ENCODE results near the gene GRPEL1.

GRPEL1 gene

DNA sequence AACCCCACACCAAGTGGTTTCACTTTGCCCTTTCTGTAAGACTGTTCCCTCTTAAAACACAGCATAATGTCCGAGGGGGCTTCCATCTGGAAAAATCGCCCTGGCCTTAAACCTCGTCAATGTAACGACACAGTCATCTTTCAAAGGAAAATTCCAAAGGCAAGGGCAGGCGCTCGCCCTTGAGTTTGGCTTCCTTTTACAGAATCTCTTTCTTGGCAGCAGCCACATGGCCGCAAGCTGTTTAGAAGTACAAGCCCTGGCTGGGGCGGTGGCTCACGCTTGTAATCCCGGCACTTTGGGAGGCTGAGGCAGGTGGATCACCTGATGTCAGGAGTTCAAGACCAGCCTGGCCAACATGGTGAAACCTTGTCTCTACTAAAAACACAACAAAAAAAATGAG lies 27.1 kb upstream of the GRPEL1 start:
- no peak for TF ChIP-seq POLR2AphosphoS5 (IDR thresholded peaks at IDR 0.05; ENCODE audit: low read depth, low read length)
- TF ChIP-seq TAF1 (IDR thresholded peaks at IDR 0.05; ENCODE audit: borderline replicate concordance, insufficient read depth, low read length), result no peak
- TF ChIP-seq SIN3A (IDR thresholded peaks at IDR 0.05; ENCODE audit: borderline replicate concordance, insufficient read depth, low read length), result no peak
- no peak for TF ChIP-seq FOXP2 (optimal IDR thresholded peaks at IDR 0.05; ENCODE audit: borderline replicate concordance, extremely low read depth, extremely low read length, insufficient read depth)
- TF ChIP-seq, protein P1, sequence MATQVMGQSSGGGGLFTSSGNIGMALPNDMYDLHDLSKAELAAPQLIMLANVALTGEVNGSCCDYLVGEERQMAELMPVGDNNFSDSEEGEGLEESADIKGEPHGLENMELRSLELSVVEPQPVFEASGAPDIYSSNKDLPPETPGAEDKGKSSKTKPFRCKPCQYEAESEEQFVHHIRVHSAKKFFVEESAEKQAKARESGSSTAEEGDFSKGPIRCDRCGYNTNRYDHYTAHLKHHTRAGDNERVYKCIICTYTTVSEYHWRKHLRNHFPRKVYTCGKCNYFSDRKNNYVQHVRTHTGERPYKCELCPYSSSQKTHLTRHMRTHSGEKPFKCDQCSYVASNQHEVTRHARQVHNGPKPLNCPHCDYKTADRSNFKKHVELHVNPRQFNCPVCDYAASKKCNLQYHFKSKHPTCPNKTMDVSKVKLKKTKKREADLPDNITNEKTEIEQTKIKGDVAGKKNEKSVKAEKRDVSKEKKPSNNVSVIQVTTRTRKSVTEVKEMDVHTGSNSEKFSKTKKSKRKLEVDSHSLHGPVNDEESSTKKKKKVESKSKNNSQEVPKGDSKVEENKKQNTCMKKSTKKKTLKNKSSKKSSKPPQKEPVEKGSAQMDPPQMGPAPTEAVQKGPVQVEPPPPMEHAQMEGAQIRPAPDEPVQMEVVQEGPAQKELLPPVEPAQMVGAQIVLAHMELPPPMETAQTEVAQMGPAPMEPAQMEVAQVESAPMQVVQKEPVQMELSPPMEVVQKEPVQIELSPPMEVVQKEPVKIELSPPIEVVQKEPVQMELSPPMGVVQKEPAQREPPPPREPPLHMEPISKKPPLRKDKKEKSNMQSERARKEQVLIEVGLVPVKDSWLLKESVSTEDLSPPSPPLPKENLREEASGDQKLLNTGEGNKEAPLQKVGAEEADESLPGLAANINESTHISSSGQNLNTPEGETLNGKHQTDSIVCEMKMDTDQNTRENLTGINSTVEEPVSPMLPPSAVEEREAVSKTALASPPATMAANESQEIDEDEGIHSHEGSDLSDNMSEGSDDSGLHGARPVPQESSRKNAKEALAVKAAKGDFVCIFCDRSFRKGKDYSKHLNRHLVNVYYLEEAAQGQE (IDR thresholded peaks at IDR 0.05; ENCODE audit: insufficient read depth in 1 of 2, low read depth in 2 of 2, low read length in 2 of 2), result no peak

DNA sequence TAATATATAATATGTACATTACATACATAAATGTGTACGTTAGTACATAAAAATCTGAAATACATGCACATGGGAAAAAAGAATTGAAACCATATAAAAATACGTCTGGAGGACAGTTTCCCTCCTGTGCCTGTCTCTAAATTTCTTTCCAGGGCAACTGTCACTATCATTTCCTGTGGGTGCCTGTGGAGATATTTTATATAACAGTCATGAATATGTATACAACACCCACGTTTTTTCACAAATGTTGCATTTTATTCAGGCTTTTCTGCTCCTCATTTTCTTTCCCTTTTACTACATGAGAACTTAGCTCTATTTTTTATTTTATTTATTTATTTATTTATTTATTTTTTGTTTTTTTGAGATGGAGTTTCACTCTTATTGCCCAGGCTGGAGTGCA lies 24.2 kb upstream of the GRPEL1 start:
- TF ChIP-seq TAF1 (IDR thresholded peaks at IDR 0.05; ENCODE audit: borderline replicate concordance, insufficient read depth, low read length) (no peak), SIN3A (IDR thresholded peaks at IDR 0.05; ENCODE audit: borderline replicate concordance, insufficient read depth, low read length) (no peak), POLR2AphosphoS5 (IDR thresholded peaks at IDR 0.05; ENCODE audit: low read depth, low read length) (no peak), FOXP2 (optimal IDR thresholded peaks at IDR 0.05; ENCODE audit: borderline replicate concordance, extremely low read depth, extremely low read length, insufficient read depth) (no peak)
- TF ChIP-seq, protein P1 (IDR thresholded peaks at IDR 0.05; ENCODE audit: insufficient read depth in 1 of 2, low read depth in 2 of 2, low read length in 2 of 2), result no peak

DNA sequence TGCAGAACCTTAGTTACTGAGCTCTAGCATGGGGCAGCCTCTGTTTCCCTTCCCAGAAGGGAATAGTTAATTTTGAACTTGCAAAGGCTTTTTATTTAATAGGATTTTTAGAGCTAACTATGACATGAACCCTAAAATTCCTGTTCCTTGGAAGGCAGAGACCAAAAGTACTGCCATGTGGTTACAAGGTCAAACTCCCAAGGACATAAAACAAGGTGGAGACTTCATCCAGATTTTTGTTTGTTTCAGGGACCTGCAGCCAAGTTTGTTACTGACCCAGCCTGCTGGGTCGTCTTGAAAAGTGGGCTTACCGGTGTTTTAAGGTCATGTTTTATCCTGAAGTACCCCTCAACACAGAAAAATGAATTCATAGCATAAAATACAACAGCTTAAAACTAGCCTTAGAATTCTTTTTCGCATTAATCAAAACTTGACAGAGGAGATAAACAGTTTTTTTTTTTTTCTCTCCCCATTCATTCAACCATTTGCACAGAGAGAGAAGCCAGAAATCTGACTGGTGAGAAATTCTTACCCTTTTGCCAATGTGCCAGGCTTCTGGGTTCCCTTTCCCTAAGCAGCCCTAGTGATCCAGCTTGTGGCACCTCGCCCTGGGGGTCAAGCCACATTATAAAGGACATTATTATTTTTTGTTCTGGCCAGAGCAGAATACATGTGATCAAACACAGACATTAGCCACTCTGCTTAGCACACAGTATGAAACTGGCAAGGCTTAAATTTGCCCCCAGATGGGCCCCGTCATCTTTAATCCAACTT lies 21.5 kb upstream of the GRPEL1 start:
- TF ChIP-seq TAF1 (IDR thresholded peaks at IDR 0.05; ENCODE audit: borderline replicate concordance, insufficient read depth, low read length) (no peak), SIN3A (IDR thresholded peaks at IDR 0.05; ENCODE audit: borderline replicate concordance, insufficient read depth, low read length) (no peak), FOXP2 (optimal IDR thresholded peaks at IDR 0.05; ENCODE audit: borderline replicate concordance, extremely low read depth, extremely low read length, insufficient read depth) (no peak), POLR2AphosphoS5 (IDR thresholded peaks at IDR 0.05; ENCODE audit: low read depth, low read length) (no peak)
- TF ChIP-seq, protein P1 (IDR thresholded peaks at IDR 0.05; ENCODE audit: insufficient read depth in 1 of 2, low read depth in 2 of 2, low read length in 2 of 2), result no peak

DNA sequence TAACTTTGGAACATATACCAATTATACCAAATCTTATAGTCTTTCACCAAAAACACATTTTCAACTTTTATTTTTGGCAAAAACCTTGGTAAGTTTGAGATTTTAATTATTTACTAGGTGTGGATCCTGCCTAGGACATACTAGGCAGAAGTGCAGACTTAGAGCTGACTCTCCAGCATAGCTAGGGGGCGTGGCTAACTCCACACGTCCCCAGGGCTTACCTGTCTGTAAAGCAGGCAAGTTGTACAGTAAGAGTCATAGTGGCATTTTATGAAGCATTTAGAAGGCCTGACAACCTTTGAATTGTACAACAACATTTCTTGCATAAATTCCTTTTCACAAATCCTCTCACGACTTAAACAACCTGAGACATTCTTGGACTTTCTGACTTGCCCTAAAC lies 19.2 kb upstream of the GRPEL1 start:
- no peak for TF ChIP-seq SIN3A (IDR thresholded peaks at IDR 0.05; ENCODE audit: borderline replicate concordance, insufficient read depth, low read length)
- no peak for TF ChIP-seq FOXP2 (optimal IDR thresholded peaks at IDR 0.05; ENCODE audit: borderline replicate concordance, extremely low read depth, extremely low read length, insufficient read depth)
- TF ChIP-seq POLR2AphosphoS5 (IDR thresholded peaks at IDR 0.05; ENCODE audit: low read depth, low read length), result no peak
- no peak for TF ChIP-seq TAF1 (IDR thresholded peaks at IDR 0.05; ENCODE audit: borderline replicate concordance, insufficient read depth, low read length)
- TF ChIP-seq, protein P1 (IDR thresholded peaks at IDR 0.05; ENCODE audit: insufficient read depth in 1 of 2, low read depth in 2 of 2, low read length in 2 of 2), result no peak
